ENCODE measurements around the gene DNAJC4. TPM values are rescaled to one million over a fixed set of nuclear protein-coding genes. Genes with fewer than 3 reads are reported as not detected.
A peak's percentile ranks its signal among the peaks of the same experiment; 100 is the strongest.

Gene DNAJC4
- polyA plus RNA-seq, 1 donor, result 66.2 TPM

DNA sequence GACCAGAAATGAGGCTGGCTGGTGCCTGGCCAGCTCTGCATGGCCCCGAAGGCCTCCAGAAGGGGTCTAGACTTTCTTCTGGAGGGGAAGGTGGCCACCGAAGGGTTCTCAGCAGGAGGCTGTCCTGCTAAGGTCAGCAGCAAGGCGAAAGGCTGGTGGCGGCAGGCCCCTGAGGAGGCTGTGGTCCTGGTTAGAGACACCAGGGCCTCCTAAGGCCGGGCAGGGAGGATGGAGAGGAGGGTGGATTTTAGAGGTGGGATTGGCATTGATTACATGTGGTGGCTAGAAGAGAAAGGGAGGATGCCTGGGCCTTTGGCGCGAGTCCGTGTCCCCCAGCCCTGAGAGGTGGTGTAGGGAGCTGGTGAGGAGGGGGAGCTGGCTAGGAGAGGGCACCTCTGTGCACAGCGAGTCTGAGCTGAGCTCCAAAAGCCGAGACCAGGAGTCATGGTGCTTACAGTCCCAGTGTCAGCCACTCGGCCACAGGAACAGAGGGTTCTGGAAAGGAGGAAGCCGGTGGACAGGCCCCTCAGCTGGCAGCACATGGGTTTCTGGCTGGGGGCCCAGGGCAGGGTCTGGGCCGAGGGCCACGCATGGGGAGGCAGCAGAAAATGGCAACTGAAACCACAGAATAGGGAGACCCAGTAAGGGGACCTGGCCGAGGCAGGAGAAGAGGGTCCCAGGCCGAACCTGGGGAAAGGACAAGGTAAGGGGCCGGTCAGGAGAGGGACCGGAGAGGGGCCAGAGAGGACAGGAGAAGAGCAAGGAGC lies 21.4 kb upstream of the DNAJC4 start:
- DNase-seq, result no peak

DNA sequence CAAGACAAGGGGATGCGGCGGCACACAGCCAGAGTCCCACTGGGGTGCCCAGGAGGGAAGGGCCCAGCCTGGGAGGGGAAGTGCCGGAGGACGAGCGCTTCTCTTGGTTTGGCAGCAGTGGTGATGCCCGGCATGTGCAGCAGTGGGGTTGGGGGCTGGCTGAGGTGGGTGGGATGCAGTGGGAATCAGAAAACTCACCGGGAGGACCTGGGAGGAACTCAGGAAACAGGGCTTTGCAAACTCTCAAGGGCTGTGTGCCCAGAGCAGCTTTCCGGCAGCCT lies 20.8 kb upstream of the DNAJC4 start:
- DNase-seq, result no peak

DNA sequence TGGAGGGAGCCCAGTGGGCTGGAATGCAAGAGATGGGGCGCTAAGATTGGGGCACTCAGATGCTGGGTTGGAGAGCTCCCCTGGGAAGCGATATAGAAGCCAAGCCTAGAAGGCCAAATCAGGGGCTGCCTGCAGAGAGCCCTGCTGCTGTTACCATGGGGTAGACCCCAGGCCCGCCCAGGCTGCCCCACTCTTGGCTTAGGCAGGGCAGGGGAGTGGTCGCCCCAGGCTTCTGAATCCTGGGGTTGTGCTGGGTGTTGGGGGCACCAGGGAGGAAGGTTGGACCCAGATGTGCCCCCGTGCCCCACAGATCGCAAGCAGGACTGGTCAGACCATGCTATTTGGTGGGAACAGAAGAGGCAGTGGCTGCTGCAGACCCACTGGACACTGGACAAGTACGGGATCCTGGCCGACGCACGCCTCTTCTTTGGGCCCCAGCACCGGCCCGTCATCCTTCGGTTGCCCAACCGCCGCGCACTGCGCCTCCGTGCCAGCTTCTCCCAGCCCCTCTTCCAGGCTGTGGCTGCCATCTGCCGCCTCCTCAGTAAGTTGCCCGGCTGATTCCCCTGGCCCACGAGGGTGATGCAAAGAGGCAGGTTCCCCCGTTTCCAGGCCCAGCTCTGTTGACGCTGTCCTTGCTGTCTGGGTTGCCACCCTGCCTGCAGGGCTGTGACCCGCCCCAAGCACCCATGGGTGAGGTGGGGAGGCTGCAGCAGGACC lies 19.9 kb upstream of the DNAJC4 start:
- DNase-seq, result no peak

DNA sequence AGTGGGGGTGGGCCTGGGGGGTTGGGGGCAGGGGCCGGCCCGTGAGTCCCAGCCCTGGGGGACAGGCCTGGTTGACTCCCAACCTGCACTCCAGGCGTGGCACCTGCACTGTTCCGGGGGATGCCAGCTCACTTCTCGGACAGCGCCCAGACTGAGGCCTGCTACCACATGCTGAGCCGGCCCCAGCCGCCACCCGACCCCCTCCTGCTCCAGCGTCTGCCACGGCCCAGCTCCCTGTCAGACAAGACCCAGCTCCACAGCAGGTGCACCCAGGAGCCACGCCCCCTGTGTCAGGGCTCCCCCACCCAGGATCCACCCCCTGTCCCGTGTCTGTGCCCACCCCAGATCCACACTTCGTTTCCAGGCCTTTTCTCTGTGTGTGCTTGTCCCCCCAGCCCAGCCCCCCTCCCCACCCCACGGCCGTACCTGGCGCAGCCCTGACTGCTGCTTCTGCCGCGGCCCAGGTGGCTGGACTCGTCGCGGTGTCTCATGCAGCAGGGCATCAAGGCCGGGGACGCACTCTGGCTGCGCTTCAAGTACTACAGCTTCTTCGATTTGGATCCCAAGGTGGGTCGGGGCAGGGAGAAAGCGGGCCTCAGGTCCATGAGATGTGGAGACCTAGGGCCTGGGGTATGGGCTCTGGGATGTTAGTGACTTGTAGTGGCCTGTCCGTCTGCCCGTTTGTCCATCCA lies 19.0 kb upstream of the DNAJC4 start:
- no peak for DNase-seq

DNA sequence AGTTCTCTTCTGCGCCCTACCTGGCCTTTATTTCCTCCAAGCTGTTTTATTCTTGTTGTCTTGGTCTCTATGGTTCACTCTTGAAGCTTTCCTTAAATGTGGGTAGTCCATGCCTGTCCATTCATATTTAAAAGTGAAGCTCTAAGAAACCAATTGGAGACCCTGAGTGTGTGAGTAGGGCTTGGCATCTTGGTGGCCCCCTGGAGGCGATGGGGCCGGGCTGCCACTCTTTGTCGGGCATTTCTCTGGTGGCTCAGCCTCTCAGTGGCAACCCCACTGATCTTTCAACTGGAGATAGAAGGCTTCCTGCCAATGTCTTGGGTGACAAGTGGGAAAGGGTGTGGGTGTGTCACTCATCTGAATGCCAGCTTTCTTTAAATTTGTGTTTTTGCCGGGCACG lies 13.5 kb upstream of the DNAJC4 start:
- DNase-seq, result no peak

DNA sequence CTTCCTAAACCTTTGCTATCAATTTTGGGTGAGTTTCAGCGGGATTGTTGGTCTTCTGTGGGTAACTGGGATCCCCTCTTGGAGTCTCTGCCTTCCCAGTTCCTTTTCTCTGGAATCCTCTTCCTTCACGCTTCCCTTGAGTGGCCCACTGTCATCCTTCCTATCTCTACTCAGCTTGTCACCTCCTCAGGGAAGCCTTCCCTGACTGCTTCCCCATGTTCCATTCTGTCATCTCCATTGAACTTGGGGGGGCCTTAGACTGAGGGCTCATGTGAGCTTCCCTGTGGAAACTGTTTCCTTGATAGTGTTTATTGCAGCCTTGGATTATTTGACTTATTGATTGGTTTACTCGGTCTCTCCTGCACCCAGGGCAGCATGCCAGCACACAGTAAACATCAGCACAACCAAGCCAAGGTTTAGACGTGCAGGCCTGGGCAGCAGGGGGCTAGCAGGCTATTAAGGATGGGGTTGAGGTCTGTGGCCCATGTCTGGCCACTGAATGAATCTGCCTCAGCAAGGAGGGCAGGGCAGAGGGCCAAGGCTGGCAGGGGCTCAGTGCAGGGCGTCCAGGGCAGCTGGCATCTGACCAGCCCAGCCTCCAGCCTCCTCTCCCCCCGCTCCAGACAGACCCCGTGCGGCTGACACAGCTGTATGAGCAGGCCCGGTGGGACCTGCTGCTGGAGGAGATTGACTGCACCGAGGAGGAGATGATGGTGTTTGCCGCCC lies 11.6 kb upstream of the DNAJC4 start:
- DNase-seq, result no peak

DNA sequence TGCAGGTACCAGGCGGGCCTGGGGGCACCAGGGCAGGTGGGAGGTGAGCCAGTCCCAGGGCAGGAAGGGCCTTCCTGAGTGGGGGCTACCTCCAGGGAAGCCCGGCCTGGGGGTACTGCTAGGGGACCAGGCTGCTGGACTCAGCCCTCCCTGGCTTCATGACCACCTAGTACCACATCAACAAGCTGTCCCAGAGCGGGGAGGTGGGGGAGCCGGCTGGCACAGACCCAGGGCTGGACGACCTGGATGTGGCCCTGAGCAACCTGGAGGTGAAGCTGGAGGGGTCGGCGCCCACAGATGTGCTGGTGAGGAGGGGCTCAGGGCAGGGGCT lies 11.0 kb upstream of the DNAJC4 start:
- DNase-seq, result no peak

DNA sequence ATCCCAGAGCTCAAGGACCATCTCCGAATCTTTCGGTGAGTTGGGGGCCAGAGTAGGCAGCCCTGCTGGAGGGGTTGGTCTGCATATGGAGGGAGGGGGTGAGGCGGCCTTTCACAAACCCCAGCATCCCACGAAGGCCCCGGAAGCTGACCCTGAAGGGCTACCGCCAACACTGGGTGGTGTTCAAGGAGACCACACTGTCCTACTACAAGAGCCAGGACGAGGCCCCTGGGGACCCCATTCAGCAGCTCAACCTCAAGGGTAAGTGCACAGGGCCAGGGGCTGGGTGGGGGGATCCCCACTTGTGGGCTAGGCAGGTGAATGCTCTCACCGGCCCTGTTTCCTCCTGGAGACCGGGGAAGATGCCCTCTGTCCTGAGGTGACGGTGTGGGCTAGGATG lies 10.6 kb upstream of the DNAJC4 start:
- no peak for DNase-seq

DNA sequence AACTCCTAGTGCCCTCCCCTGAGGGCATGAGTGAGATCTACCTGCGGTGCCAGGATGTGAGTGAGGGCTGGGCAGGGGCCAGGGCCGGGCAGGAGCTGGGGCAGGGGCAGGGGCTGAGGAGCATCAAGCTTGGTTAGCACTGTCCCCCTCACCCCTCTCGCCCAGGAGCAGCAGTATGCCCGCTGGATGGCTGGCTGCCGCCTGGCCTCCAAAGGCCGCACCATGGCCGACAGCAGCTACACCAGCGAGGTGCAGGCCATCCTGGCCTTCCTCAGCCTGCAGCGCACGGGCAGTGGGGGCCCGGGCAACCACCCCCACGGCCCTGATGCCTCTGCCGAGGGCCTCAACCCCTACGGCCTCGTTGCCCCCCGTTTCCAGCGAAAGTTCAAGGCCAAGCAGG lies 10.1 kb upstream of the DNAJC4 start:
- DNase-seq, result no peak

DNA sequence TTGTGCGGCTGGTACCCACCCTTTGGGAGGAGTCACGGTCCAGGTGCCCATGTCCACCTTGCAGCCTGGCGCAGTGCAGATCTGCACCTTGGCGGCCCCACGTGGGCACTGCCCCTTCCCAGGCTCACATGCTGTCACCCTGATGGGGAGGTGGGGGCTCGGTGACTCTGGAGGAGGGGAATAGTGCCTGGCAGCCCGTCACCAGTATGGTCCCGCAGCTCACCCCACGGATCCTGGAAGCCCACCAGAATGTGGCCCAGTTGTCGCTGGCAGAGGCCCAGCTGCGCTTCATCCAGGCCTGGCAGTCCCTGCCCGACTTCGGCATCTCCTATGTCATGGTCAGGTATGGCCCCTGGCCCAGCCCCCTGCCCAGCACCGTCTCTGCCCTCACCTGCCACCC lies 9.6 kb upstream of the DNAJC4 start:
- DNase-seq, result no peak

DNA sequence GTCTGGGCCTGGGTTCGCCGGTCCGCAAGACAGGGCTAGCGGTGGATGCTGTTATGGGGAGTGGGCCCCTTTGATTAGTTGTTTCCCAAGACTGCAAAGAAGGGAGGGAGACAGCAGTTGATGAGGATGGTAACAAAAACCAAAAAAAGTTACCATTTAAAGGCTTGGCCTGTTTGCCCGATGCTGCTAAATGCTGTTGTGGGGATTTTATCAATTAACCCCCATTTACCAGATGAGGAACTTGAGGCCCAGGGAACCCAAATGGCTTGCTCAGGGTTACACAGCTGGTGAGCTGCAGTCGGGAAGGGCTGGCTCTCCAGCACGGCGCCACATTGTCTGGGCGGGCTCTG lies 7.7 kb upstream of the DNAJC4 start:
- DNase-seq, result no peak

DNA sequence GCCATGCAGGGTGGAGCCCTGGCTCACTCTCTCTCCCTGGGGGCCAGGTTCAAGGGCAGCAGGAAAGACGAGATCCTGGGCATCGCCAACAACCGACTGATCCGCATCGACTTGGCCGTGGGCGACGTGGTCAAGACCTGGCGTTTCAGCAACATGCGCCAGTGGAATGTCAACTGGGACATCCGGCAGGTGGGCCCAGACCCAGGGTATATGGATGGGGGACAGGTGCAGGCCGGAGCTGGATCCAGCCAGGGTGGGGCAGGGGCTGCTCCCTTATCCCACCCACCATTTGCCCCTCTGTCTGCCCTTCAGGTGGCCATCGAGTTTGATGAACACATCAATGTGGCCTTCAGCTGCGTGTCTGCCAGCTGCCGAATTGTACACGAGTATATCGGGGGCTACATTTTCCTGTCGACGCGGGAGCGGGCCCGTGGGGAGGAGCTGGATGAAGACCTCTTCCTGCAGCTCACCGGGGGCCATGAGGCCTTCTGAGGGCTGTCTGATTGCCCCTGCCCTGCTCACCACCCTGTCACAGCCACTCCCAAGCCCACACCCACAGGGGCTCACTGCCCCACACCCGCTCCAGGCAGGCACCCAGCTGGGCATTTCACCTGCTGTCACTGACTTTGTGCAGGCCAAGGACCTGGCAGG lies 7.2 kb upstream of the DNAJC4 start:
- no peak for DNase-seq

DNA sequence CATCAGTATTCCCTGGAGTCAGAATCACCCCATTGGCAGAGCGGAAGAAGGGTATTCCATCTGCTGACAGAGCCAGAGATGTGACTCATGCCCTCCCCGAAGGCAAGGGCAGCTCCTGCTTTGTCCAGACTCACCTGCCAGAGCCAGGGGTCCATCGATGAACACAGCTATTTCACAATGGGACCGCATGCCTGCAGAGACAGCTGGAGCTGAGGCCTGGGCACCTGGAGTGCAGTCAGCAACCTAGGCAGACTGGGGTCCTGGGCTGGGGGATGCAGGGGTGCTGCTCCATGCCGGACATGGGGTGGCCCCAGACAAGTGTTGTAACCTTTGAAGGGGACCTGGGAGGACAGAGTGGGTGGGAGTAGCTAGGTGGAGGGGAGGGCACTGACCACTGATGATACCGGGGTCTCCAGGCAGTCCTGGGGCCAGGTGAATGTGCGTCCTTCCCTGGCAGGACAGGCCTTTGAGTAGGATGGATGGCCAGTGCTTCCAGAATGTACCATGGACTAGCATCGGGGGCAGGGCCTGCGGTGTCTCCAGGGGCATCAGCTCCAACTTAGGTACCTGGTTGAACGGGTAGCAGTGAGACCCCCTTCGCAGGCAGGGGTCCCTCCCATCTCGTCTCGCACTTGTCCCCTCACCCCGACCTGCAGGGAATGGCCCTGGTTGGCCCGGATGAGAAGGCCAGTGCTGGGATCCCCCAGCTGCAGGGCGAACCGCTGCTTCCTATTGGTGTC lies 6.0 kb upstream of the DNAJC4 start:
- DNase-seq, result no peak

DNA sequence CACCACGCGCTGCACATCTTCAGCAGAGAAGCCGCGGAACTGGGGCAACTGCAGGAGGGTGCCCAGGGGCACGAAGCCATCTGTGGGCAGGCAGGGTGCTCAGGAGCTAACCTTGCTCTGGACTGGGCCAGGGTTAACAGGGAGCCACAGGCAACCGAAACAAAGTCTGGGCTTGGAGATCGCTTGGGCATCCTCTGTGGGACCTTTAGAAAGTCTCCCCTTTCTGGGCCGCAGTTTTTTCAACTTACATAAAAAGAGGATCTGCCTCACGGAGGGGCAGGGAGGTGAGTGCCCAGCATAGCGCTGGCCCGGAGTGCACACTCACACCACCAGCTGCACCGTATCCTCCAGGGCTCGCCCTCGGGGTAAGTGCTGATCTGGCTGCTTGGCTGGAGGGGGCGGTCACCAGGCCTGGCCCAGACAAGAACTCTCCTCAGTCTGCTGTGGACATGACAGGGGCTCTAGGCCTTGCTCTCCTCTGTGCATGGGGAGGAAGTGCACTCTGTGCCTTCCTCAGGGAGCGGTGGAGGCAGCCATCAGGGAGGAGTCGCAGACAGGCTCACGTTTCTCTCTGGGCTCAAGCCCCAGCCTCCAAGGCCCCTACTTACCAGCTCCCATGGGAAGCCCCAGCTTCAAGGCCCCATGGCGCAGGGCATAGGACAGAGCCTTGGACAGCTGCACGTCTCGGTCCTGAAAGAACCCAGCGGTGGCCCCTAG lies 5.3 kb upstream of the DNAJC4 start:
- DNase-seq, result no peak

DNA sequence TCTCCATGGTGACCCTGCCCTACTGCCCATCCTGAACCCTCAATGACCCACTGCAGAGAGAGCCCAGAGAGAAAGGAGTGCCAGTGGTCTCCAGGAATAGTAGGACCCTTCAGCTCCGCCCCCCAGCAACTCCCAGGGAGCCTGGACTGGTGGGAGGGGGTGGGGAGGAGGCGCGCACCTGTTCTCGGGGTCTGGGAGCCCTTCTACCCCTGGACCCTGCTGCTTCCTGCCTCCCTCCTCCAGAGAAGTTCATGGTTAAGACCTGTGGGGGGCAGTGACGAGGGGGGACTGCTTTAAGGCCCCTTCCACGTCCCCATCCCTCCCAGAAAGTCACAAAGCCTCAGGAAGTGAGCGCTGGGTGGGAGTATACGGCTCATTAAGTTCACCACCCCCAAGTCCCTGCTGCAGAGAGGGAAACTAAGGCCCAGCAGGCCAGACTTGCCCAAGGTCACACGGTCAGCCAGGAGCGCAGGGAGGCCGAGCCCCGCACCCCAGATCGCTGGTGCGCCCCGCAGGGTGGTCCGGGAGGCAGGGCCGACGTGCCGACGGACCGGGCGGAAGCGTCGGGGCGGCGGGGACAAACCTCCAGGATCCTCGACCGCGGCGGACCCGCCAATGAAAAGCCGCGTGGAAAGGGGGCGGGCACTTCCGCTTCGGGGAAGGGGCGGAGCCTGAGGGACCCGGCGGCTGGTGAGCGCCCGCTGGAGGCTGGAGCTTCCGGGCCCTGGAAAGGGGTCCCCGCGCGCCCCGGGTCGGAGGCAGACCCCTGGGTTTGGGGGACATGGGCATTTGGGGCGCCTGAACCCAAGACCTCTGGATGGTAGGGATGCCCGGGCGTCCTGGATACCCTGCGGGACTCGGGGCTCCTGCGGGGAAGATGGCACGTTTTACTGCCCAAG lies 4.5 kb upstream of the DNAJC4 start, which contains the start of the genes NUDT22 and TRPT1:
Gene NUDT22 (plus strand): TSS at position 667 of the 899 bp plus-strand sequence. CDS start 379 bp downstream, outside the sequence.
Gene TRPT1 (minus strand): TSS at position 579 of the 899 bp plus-strand sequence. CDS start 326 bp downstream, at position 253.
- peak; percentile 90 for DNase-seq

DNA sequence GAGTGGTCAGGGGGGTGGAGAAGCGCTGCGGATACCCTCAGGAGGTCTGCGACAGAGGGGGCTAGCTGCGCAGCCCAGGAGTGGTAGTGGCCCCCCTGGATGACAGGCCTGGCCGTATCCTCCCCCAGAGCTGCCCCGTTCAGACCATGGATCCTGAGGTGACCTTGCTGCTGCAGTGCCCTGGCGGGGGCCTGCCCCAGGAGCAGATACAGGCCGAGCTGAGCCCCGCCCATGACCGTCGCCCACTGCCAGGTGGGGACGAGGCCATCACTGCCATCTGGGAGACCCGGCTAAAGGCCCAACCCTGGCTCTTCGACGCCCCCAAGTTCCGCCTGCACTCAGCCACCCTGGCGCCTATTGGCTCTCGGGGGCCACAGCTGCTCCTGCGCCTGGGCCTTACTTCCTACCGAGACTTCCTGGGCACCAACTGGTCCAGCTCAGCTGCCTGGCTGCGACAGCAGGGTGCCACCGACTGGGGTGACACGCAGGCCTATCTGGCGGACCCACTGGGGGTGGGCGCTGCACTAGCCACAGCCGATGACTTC lies 3.8 kb upstream of the DNAJC4 start:
- no peak for DNase-seq

DNA sequence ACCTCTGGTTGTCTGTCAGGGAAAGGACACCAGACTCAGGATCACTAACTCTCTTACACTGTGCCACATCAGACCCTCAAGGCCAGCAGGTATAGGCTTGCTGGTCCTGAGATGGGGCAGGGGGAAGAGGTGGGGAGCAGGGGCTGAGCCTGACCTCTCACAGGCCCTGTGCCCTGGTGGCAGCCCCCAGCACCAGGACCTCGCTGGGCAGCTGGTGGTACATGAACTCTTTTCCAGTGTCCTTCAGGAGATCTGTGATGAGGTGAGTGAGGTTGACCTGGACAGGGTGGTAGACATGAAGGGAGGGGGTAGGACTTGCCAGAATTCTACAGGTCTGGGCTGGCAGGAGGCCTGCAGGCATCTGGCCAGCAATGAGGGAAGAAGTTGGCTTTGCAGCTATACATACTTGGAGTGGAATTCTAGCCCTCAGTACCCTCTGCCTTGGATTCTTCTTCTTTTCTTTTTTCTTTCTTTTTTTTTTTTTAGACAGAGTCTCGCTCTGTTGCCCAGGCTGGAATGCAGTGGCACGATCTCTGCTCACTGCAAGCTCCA lies 2.9 kb upstream of the DNAJC4 start:
- no peak for DNase-seq

DNA sequence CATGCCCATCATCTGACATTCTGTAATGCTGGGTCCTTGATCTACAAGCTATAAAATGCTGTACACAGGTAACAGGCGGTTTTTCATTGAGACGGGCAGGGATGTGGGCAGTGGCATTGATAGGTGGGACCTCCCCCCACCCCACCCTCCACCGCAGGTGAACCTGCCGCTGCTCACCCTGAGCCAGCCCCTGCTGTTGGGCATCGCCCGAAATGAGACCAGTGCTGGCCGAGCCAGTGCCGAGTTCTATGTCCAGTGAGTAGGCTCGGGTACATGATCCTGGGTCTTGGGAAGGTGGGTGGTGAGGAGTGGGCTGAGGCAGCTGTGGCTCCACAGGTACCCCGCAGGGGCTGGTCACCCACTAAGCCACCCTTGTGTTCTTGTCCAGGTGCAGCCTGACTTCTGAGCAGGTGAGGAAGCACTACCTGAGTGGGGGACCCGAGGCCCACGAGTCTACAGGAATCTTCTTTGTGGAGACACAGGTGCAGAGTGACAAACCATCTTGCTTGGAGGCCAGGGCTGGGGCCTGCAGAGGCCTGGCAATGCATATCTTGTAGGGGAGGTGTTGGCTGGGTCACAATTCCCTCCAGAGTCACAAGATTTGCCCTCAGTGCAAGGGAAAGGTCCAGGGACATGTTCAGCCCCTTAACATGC lies 1.1 kb upstream of the DNAJC4 start:
- no peak for DNase-seq

DNA sequence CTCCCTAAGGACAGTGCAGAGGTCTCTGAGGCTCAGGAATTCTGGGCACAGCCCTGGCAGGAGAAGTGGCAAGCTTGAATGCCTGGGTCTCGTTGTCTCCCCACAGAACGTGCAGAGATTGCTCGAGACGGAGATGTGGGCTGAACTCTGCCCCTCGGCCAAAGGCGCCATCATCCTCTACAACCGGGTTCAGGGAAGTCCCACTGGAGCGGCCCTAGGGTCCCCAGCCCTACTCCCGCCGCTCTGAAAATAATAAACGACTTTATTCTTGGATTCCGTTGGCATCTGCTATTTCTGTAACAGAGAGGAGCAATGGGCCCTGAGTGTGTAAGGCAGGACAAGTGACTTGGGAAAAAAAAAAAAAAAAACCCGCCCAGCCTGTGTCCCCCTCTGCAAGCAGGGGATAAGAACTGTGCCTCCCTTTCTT lies 591 bp upstream of the DNAJC4 start:
- DNase-seq, result no peak

Measured in hindlimb muscle (tissue), 1 donor.